NT2/D1 (cell line): Measurements from ENCODE around the gene SAA4.

ENCODE experiments used
- SUZ12 ChIP-seq: IDR thresholded peaks from 2 replicates; pipeline ENCODE4 v1.6.1; 2011; ENCODE audit not compliant: insufficient read length, insufficient read depth; ENCODE audit errors: extremely low read depth
- YY1 ChIP-seq: IDR thresholded peaks from 2 replicates; pipeline ENCODE4 v1.6.1; 2011; ENCODE audit not compliant: insufficient read length, insufficient read depth
- ZNF274 ChIP-seq: IDR thresholded peaks from 2 replicates; pipeline ENCODE4 v1.6.1; 2011; ENCODE audit warnings: mild to moderate bottlenecking, low read depth, low read length

DNA sequence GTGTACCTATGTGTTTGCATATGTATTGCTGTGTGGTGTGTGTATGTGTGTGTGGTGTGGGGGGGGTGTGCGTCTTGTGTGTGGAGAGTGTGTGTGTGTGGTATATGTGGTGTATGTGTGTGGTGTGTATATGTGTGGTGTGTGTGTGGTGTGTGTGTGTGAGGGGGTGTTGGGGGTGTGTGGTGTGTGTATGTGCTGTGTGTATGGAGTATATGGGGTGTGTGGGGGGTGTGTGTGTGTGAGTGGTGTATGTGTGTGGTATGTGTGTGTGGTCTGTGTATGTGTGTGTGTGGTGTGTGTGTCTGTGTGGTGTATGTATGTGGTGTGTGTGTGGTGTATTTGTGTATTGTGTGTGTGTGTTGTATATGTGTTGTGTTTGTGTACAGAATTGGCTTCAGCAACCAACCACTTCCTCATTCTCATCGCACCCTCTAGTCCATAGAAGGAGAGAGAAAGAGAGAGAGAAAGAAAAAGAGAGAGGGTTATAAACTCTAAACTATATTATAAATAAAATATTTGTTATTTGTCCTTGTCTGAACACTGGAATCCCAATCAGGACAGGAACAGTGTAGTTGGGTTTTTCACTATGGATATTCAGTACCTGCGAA is 13.7 kb downstream of the SAA4 start:
- no peak for TF ChIP-seq YY1
- TF ChIP-seq ZNF274 = no peak
- no peak for TF ChIP-seq SUZ12
